Astrocyte (in vitro differentiated cells and primary cell): ENCODE results near the gene MGMT.

Experiments
- CTCF ChIP-seq: IDR thresholded peaks from 2 replicates; pipeline ENCODE4 v1.5.1; 2011; ENCODE audit warnings: low read depth, mild to moderate bottlenecking, inconsistent platforms, low read length, moderate library complexity; ENCODE audit not compliant: insufficient read depth
- EZH2 ChIP-seq: IDR thresholded peaks from 2 replicates; pipeline ENCODE4 v1.6.1; 2012; ENCODE audit warnings: mild to moderate bottlenecking, low read length, inconsistent platforms; ENCODE audit not compliant: insufficient read depth

GRCh38 chr10:129513312-129513711 is 46.3 kb downstream of the MGMT start:
- no peak for TF ChIP-seq CTCF
- TF ChIP-seq EZH2, result no peak
